ENCODE data around the gene RYR3.
"Not testable (repeated sequence)": the region's sequence is repeated elsewhere in the genome, so short reads cannot be mapped to it uniquely, and the experiment has no call there.

The RYR3 gene

DNA sequence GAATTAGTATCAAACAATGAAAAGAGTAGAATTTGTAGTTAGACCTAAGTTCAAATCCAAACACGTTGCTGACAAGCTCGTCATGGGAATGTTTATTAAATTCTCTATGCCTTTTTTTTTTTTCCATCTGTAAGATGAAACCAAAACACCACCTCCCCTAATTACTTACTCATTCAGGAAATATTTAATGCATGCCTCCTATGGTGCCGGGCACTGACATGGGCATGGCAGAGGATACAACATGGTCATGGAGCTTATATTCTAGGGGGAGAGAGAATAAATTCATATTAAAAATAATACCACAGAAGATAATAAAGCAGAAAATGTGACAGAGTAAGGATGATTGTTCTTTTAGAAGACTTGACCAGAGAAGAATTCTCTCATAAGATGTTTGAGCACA, 215.8 kb downstream of the RYR3 start:
- no peak for DNase-seq

- no peak for DNase-seq
Observed at GRCh38 chr15:33533197-33533596, 222.4 kb downstream of the RYR3 start.

DNA sequence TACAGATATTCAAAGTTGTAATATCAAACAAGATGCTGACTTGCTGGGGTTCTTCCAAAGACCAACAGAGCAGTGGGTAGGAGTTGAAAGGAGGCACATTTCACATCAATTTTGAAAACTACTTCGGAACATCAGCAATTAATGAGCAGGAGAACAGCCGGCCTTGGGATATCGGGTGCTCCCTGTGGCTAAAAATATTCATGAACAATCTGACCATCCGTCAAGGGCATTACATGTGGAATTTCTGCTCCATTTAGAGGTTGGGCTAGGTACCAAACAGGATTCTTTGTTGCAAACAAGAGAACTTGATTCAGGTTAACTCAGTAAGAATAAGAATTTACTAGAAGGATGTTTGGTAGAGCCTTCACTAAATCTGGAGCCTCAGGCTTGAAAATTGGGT, 223.9 kb downstream of the RYR3 start:
- no peak for DNase-seq

GRCh38 chr15:33535135-33535534, 224.4 kb downstream of the RYR3 start:
- no peak for DNase-seq

DNA sequence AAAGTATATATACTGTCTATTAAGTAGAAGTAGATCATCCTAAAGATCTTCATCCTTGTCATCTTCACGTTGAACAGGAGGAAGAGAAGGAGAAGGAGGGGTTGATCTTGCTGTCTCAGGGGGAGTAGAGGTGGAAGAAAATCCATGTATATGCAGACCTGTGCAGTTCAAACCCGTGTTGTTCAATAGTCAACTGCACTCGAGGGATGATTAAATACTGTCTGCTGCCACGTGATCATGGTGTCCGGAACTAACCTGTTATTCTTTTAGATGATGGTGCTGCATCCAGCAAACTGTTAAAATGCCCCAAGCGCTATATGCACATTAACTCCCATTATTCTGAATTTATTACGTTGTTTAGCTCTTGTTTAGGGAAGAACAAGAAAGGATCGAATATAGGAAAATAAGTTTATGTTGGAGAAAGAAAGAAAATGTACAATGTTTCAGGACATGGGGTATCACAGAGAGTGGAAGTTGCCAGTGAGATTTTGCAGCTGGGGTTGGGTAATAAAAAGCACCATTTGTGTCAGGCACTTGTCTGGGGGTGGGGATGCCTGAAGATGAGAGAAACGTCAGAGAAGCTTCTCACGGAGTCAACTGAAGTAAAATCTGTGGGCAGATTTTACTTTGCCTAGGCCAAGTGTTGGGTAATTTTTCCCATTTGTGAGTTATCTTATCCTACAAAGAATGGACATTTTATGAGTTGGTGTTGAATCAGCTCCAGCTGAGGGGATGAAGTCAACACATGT, 229.2 kb downstream of the RYR3 start:
- no peak for DNase-seq

DNA sequence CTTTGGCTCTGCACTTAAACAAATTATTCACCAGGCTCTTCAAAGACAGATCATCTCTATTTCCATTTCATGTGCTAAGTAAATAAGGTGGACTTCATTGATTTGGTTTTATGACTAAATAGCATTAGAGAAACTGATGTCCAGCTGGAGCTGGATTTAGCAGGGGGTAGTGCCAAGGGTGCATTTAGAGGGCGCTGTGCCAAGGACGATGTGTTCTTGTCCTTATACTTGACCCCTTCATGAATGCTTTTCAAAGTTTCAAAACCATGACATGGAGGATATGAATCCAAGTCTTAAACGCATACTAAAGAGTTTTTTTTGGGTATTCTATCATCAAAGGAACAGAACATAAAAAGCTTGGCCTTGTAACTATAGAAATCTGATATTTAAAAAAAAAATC, 233.2 kb downstream of the RYR3 start:
- no peak for DNase-seq

DNA sequence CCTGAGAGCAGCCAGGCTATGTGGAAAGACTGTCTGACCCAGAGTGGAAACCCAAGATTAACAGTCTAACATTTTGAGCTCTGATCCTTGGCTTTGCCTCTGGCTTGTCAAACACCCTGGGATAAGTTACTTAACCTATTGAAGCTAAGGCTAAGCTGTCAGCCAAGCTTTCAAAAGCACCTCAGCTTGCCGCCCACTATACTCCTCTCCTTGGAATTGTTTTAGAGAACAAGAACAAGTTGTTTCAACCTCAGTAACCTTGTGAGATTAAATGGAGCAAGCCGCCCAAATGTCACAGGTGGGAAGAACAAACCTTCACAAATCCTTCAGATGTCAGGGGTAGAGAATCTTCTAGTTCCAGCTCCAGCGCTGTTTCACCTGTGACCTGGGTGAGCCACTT, 235.1 kb downstream of the RYR3 start:
- no peak for DNase-seq

- DNase-seq: no peak
Observed at GRCh38 chr15:33547876-33548275, 237.1 kb downstream of the RYR3 start.

DNA sequence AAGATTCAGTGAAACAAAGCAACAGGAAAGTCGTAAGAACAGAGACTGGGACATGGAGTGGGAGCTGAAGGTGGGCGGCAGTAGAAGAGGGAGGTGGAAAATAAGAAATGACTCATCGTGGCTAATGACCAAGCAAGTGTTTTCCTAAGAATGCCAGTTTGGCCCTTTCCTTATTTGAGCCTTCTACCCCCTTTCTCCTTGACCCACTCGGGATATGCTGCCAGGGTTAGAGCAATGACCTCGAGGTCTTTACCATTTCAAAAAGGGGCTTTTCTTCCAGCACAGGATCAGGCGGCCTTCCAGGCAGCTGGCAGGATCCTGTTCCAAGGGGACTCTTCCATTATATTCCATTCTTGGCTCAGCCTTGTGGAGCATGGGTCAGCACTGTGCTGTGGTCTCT, 241.1 kb downstream of the RYR3 start:
- no peak for DNase-seq

DNA sequence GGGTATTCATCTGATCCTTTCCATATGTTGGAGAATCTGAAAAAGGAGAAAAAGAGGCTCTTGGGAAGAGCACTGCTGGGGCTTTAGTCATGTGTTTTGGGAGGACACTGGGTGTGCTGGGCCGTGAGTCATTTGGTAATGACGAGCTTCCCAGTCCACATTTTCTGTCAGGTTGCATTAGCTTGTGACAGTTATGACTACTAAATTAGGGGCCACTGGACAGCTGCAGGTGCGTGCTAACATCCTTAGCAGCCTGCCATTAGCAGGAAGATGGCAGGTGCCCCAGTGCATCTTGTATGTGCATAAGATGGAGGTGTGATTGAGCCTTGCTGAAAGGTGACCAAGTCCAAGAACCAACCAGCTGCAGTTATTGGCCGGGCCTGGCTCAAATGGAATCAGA, 242.4 kb downstream of the RYR3 start:
- no peak for DNase-seq

- DNase-seq: no peak
Observed at GRCh38 chr15:33559207-33559890, 248.6 kb downstream of the RYR3 start.

DNA sequence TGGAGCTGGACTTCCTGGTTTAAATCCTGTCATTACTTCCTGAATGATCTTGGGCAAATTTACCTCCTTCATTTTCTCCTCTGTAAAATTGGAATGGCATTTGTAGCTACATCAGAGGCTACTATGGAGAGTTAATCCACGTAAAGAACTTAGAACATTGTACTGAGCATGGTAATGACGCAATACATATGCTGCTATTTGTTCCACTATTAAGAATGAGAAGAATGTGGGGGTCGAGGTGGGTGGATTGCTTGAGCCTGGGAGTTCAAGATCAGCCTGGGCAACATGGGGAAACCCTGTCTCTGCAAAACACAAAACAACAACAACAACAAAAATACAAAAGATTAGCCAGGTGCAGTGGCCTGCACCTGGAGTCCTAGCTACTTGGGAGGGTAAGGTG, 250.6 kb downstream of the RYR3 start:
- no peak for DNase-seq

DNA sequence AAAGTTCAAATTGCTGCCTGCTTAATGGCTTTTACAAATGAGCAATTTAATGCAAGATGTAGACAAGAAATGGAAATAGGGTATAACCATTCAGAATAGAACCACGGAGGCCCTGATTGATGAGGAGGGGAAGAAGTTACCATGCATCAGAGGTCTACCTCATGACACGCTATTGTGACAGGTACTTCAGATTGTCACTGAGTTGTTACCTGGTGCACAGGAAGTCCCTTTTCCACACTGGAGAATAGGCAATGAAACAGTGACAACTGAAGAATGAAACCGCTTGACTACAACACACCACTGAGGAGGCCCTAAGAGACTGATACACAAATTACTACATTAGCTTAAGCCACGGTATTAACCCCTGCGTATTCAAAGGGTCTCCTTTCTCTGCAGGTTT, 251.2 kb downstream of the RYR3 start:
- no peak for DNase-seq

DNA sequence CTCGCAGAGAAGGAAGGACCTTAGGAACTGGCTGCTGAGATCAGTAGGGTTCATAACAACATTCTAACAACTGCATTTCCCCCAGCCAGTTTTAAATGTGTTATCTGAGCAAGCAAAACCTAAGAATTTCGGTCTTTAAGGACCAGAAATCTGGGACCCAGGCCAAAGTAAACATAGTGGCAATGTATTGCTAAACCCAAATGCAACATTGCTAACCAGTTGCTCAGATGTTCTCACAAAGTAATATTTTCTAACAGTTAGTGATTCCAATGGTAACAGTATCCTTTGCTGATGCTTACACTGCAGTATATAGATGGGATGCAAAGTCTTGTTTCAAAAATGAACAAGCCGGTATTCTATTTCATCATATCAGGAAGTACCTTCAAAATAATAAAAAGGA, 254.3 kb downstream of the RYR3 start:
- DNase-seq: no peak

DNA sequence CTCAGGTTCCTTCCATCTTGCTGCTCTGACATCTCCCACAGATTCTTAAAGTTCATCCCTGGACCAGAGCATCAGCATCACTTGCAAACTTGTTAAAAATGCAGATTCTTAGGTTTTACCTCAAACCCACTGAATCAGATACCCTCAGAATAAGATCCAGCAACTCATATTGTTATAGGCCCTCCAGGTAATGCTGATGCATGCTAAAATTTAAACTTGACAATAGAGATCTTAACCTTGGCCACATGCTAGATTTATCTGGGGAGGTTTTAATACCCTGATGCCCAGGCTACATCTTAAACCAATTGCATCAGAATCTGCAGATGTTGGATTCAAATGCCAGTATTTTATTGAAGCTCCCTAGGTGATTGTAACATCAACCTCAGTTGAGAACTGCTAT, 256.9 kb downstream of the RYR3 start:
- no peak for DNase-seq

DNA sequence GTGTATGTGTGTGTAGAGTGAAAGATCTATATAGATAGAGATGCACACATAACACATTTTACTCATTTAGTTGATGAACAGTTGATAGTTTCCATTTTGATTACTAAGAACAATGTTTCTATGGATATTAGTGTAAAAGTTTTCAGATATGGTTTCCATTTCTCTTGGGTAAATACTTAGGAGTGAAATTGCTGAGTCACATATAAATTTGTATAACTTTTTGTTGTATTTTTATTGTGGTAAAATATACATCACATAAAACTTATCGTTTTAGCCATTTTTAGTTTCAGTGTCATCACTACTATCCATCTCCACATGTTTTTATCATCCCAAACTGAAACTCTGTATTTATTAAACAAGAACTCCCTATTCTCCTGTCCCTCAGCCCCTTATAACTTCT, 258.3 kb downstream of the RYR3 start:
- DNase-seq: no peak

DNA sequence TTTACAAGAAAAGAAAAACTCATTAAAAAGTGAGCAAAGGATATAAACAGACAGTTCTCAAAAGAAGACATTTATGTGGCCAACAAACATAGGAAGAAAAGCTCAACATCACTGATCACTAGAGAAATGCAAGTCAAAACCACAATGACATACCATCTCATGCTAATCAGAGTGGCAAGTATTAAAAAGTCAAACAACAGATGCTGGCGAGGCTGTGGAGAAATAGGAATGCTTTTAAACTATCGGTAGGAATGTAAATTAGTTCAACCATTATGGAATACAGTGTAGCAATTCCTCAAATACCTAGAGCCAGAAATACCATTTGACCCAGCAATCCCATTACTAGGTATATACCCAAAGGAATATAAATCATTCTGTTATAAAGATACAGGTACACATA, 267.1 kb downstream of the RYR3 start:
- not testable (repeated sequence) for DNase-seq

- DNase-seq: no peak
Observed at GRCh38 chr15:33580526-33580925, 269.8 kb downstream of the RYR3 start.

DNA sequence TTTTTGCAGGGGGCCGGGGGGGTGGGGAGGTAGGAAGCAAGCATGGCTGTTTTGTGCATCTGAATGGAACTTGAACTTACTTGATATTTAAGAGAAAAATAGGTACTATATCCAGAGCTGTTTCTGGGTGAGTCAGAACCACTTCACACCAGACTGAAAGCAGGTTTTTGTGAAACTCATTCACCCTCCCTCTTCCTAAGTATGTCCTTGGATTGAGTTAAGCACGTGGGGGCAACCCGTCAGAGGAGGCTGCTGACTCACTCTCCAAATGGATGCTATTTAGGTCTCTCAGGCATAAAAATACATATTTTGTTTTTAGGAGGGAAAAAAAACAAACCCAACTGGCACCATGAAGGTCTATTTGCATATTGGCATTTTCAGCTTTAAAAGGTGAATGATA, 270.3 kb downstream of the RYR3 start:
- DNase-seq: no peak

GRCh38 chr15:33584797-33585196, 274.0 kb downstream of the RYR3 start:
- no peak for DNase-seq

- DNase-seq: no peak
Observed at GRCh38 chr15:33586786-33587697, 276.3 kb downstream of the RYR3 start.

- no peak for DNase-seq
Observed at GRCh38 chr15:33587773-33588172, 277.0 kb downstream of the RYR3 start.

DNA sequence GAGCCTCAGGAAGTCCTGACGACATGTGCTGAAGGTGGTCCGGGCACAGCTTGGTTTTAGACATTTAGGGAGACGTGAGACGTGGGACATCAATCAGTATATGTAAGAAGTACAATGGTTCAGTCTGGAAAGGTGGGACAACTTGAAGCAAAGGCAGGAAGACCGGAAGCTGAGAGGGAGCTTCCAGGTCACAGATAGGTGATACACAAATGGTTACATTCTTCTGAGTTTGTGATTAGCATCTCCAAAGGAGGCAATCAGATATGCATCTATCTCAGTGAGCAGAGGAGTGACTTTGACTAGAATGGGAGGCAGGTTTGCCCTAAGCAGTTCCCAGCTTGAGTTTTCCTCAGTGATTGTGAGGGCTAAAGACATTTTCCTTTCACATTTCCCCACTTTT, 282.1 kb downstream of the RYR3 start:
- DNase-seq: no peak

GRCh38 chr15:33598382-33598781, 287.6 kb downstream of the RYR3 start:
- DNase-seq: not testable (repeated sequence)

Measured in suppressor macrophage treated with lipopolysaccharide for 4 hours (primary cell).